COLO829 (cell line): Measurements from ENCODE around the gene ARMS2.

Experiments used
- DNase-seq: peaks from one replicate; pipeline ENCODE4 v3.0.0; 2012; ENCODE audit warnings: low spot score

Gene ARMS2

GRCh38 chr10:122454071-122454470, 382 bp upstream of the ARMS2 start:
- no peak for DNase-seq

GRCh38 chr10:122455376-122456079, 1.1 kb downstream of the ARMS2 start:
- DNase-seq: no peak

GRCh38 chr10:122457934-122458333, 3.5 kb downstream of the ARMS2 start:
- DNase-seq: no peak

- DNase-seq: no peak
Measured at GRCh38 chr10:122458693-122459092, 4.2 kb downstream of the ARMS2 start.

GRCh38 chr10:122459561-122460273, 5.3 kb downstream of the ARMS2 start:
- DNase-seq: no peak

GRCh38 chr10:122460891-122461293, 6.4 kb downstream of the ARMS2 start:
- DNase-seq: no peak

GRCh38 chr10:122461367-122461728, 6.9 kb downstream of the ARMS2 start, which contains the start of gene HTRA1:
Gene HTRA1, plus strand, starts transcription at chr10:122461553. Its CDS starts 100 bp downstream, at chr10:122461653.
- peak; percentile 11 for DNase-seq

GRCh38 chr10:122461729-122462532, 7.5 kb downstream of the ARMS2 start:
- DNase-seq: no peak

GRCh38 chr10:122462533-122463465, 8.3 kb downstream of the ARMS2 start:
- DNase-seq: no peak

- DNase-seq: no peak
Measured at GRCh38 chr10:122463466-122464249, 9.2 kb downstream of the ARMS2 start.

GRCh38 chr10:122464250-122464510, 9.7 kb downstream of the ARMS2 start:
- DNase-seq: no peak

- DNase-seq: no peak
Measured at GRCh38 chr10:122464586-122464985, 10.1 kb downstream of the ARMS2 start.

- DNase-seq: no peak
Measured at GRCh38 chr10:122465401-122466040, 11.1 kb downstream of the ARMS2 start.

- no peak for DNase-seq
Measured at GRCh38 chr10:122466951-122467381, 12.5 kb downstream of the ARMS2 start.

- no peak for DNase-seq
Measured at GRCh38 chr10:122467701-122468100, 13.2 kb downstream of the ARMS2 start.

GRCh38 chr10:122468307-122468925, 14.0 kb downstream of the ARMS2 start:
- no peak for DNase-seq

- peak; percentile 86 for DNase-seq
Measured at GRCh38 chr10:122468926-122469781, 14.7 kb downstream of the ARMS2 start.

GRCh38 chr10:122469848-122470247, 15.4 kb downstream of the ARMS2 start:
- DNase-seq: no peak

GRCh38 chr10:122471531-122472177, 17.2 kb downstream of the ARMS2 start:
- no peak for DNase-seq
